Measurements from ENCODE around the gene TMEM91. TPM values are rescaled to one million over a fixed set of nuclear protein-coding genes. Genes with fewer than 3 reads are reported as not detected.
A peak's percentile ranks its signal among the peaks of the same experiment; 100 is the strongest.

TMEM91 gene
- total and polyA plus RNA-seq, 9 of the 15 experiments (the other 6 are each of a cell fraction or from before 2014, with no cell fraction given) = 1.2 to 5.2 (median 2.7) TPM

- Histone ChIP-seq H3K4me3 (peak overlapping the region; percentile 35), H3K36me3 (ENCODE audit: control insufficient read depth, insufficient read depth, low read length) (peaks cover 44% of the 10 kb centered on the region), H3K27me3 (ENCODE audit: control insufficient read depth in 2 of 2, insufficient read depth in 2 of 2, low read length in 2 of 2) (no peaks in the 10 kb centered on the region), H4K20me1 (replicated peaks; ENCODE audit: control insufficient read depth, insufficient read depth, low read length) (no peaks in the 10 kb centered on the region; the same call in 1 of the 2 replicates), H3K27ac (ENCODE audit: extremely low read depth, low read depth, low read length) (peak overlapping the region; percentile 79), H3K79me2 (ENCODE audit: control insufficient read depth, insufficient read depth, low read length) (peaks cover 8% of the 10 kb centered on the region; the same call in 2 of the 3 replicates), H2AFZ (ENCODE audit: low read depth, low read length) (peak overlapping the region; percentile 83), H3K9me3 (replicated peaks; ENCODE audit: control insufficient read depth, insufficient read depth, low read depth, low read length) (no peaks in the 10 kb centered on the region), H3K4me2 (ENCODE audit: insufficient read depth, low read length) (peak overlapping the region; percentile 85), H3K9ac (ENCODE audit: insufficient read depth in 1 of 2, low read depth in 2 of 2, low read length in 2 of 2) (peak overlapping the region; percentile 63 to 85), H3K4me1 (replicated peaks in 1 of 2; ENCODE audit: control insufficient read depth in 2 of 2, insufficient read depth in 2 of 2, low read length in 2 of 2) (peaks cover 23 to 59% of the 10 kb centered on the region in 2 experiments), H3K9me1 (ENCODE audit: control insufficient read depth, insufficient read depth, low read length) (no peaks in the 10 kb centered on the region)
- peak; percentile 70 for FAIRE-seq
- intact Hi-C loops (cut with micrococcal nuclease) (no loop called here), in situ Hi-C loops (cut with MboI) (no loop called here)
- WGBS (ENCODE audit: insufficient coverage, low coverage, missing lambda C conversion rate) = 2% methylated on average over 14 of the region's 23 CpGs
- CTCF ChIA-PET (ENCODE audit: low intra/inter-chr PET ratio) = no interaction called here
- ATAC-seq = peak; percentile 37
- POLR2A ChIA-PET = interaction anchor here (0.6 to 3.3 kb wide), 4 partner anchors 9 to 34 kb away, joined by 3 to 15 read pairs (median 8); partner anchors contain the start of gene DMAC2
- peak; percentile 61 to 74 (median 72) for DNase-seq (ENCODE audit: extremely low read depth in 1 of 4, low spot score in 3 of 4)
- BruUV-seq (replicated peaks) = no TSS peak
- TF ChIP-seq ZNF507 (tag; conservative IDR thresholded peaks at IDR 0.05) = no peak
- TF ChIP-seq EHMT2 (IDR thresholded peaks at IDR 0.05) = no peak
- no peak for TF ChIP-seq GABPA (tag; conservative IDR thresholded peaks at IDR 0.05; ENCODE audit: low read depth)
- no peak for TF ChIP-seq FIP1L1 (IDR thresholded peaks at IDR 0.05; ENCODE audit: low read depth, low read length, poor library complexity, severe bottlenecking)
- no peak for TF ChIP-seq MEF2A (IDR thresholded peaks at IDR 0.05; ENCODE audit: control insufficient read depth, low read depth, low read length)
- TF ChIP-seq FUS (optimal IDR thresholded peaks at IDR 0.05; ENCODE audit: low read depth, low read length) = no peak
- TF ChIP-seq ZNF143 (CRISPR knock-in tag; IDR thresholded peaks at IDR 0.05) = no peak
- no peak for TF ChIP-seq ZFP36 (IDR thresholded peaks at IDR 0.05; ENCODE audit: low read depth, low read length, partially characterized antibody)
- no peak for TF ChIP-seq NFE2 (IDR thresholded peaks at IDR 0.05; ENCODE audit: low read depth)
- TF ChIP-seq, protein P1, sequence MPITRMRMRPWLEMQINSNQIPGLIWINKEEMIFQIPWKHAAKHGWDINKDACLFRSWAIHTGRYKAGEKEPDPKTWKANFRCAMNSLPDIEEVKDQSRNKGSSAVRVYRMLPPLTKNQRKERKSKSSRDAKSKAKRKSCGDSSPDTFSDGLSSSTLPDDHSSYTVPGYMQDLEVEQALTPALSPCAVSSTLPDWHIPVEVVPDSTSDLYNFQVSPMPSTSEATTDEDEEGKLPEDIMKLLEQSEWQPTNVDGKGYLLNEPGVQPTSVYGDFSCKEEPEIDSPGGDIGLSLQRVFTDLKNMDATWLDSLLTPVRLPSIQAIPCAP (CRISPR knock-in tag; IDR thresholded peaks at IDR 0.05; ENCODE audit: borderline replicate concordance) = no peak
- TF ChIP-seq, protein P2, sequence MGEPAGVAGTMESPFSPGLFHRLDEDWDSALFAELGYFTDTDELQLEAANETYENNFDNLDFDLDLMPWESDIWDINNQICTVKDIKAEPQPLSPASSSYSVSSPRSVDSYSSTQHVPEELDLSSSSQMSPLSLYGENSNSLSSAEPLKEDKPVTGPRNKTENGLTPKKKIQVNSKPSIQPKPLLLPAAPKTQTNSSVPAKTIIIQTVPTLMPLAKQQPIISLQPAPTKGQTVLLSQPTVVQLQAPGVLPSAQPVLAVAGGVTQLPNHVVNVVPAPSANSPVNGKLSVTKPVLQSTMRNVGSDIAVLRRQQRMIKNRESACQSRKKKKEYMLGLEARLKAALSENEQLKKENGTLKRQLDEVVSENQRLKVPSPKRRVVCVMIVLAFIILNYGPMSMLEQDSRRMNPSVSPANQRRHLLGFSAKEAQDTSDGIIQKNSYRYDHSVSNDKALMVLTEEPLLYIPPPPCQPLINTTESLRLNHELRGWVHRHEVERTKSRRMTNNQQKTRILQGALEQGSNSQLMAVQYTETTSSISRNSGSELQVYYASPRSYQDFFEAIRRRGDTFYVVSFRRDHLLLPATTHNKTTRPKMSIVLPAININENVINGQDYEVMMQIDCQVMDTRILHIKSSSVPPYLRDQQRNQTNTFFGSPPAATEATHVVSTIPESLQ (CRISPR knock-in tag; IDR thresholded peaks at IDR 0.05) = no peak; the same call in 1 of the 2 replicates
- no peak; a peak in 2 of 4 replicates for TF ChIP-seq MAZ (CRISPR knock-in tag; conservative IDR thresholded peaks at IDR 0.05 in 1 of 2, IDR thresholded peaks at IDR 0.05 in 1 of 2)
- TF ChIP-seq CTBP1 (IDR thresholded peaks at IDR 0.05; ENCODE audit: borderline replicate concordance) = peak; percentile 69; the same call in 1 of the 2 replicates
- no peak for TF ChIP-seq NCOA6 (IDR thresholded peaks at IDR 0.05)
- TF ChIP-seq ZNF347 (CRISPR knock-in tag; IDR thresholded peaks at IDR 0.05; ENCODE audit: low read depth) = no peak
- TF ChIP-seq, protein P3, sequence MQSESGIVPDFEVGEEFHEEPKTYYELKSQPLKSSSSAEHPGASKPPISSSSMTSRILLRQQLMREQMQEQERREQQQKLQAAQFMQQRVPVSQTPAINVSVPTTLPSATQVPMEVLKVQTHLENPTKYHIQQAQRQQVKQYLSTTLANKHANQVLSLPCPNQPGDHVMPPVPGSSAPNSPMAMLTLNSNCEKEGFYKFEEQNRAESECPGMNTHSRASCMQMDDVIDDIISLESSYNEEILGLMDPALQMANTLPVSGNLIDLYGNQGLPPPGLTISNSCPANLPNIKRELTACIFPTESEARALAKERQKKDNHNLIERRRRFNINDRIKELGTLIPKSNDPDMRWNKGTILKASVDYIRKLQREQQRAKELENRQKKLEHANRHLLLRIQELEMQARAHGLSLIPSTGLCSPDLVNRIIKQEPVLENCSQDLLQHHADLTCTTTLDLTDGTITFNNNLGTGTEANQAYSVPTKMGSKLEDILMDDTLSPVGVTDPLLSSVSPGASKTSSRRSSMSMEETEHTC (IDR thresholded peaks at IDR 0.05) = no peak
- no peak for TF ChIP-seq WHSC1 (IDR thresholded peaks at IDR 0.05; ENCODE audit: low read length)
- peak; percentile 97 for TF ChIP-seq ELF4 (CRISPR knock-in tag; IDR thresholded peaks at IDR 0.05)
These were observed 51.5 kb downstream of the TMEM91 start for GRCh38 chr19:41427647-41428480.

All from K562 (cell line).